ENCODE data around the gene NFYB. TPM values are rescaled to one million over a fixed set of nuclear protein-coding genes. Genes with fewer than 3 reads are reported as not detected.

NFYB gene
- total RNA-seq, 2 donors from 2014 or later = 56.2 to 73.4 TPM

- no peak overlapping the region for H3K27ac ChIP-seq
- H3K36me3 ChIP-seq = peaks cover 15% of the 10 kb centered on the region
- DNase-seq (ENCODE audit: low spot score) = no peak
- no peak for TF ChIP-seq CTCF (IDR thresholded peaks at IDR 0.05)
- no peak overlapping the region for H3K4me3 ChIP-seq
- no peak for ATAC-seq (ENCODE audit: insufficient number of reproducible peaks, low FRiP score, low read depth)
- no peaks in the 10 kb centered on the region for H3K9me3 ChIP-seq
- peaks cover 31 to 69% of the 10 kb centered on the region in 2 donors for H3K4me1 ChIP-seq (ENCODE audit: control insufficient read depth in 1 of 2, low read depth in 2 of 2)
- H3K27me3 ChIP-seq (replicated peaks; ENCODE audit: insufficient read depth) = no peaks in the 10 kb centered on the region
Measured at GRCh38 chr12:104132351-104132956, 5.6 kb downstream of the NFYB start.

DNA sequence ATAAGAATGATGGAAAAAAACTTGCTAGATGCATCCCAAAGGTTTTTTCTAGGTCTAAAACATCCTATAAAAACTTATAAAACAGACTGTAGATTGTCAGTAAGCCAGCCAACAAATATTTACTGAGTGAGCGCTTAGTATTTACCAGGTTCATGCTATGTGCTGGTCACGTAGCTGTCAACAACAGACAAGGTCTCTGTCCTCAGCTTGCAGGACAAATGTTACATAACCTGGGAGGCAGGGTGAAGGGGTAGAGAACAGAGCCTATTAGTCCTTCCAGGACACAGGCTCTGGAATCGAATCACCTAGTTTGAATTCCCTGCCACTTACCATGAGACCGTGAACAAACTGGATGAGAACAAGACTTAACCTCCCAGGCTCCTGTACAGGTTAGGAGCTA is 6.4 kb downstream of the NFYB start:
- no peaks in the 10 kb centered on the region for H3K27me3 ChIP-seq (replicated peaks; ENCODE audit: insufficient read depth)
- H3K4me3 ChIP-seq = no peak overlapping the region
- ATAC-seq (ENCODE audit: insufficient number of reproducible peaks, low FRiP score, low read depth) (no peak), DNase-seq (ENCODE audit: low spot score) (no peak)
- no peak overlapping the region for H3K27ac ChIP-seq
- H3K4me1 ChIP-seq (ENCODE audit: control insufficient read depth in 1 of 2, low read depth in 2 of 2) = peaks cover 29 to 64% of the 10 kb centered on the region in 2 donors
- TF ChIP-seq CTCF (IDR thresholded peaks at IDR 0.05) = no peak
- H3K36me3 ChIP-seq = peaks cover 21% of the 10 kb centered on the region
- no peaks in the 10 kb centered on the region for H3K9me3 ChIP-seq

DNA sequence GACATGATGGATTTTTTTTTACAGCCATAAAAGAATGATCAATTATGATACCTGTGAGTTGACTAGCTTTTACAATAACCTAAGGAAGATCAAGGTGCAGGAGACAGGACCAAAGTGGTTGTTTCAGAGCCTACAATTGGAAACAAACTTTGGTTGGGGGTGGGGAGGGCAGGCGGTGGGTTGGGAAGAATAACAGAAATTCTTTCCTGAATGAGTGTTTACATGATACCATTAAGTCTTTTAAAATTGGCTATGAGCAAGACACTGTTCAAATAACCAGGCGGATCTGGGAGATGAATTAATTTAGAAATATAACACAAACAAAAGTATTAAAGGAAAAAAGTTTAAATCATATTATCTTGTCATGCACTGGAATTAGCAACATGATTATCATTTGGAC is 7.2 kb downstream of the NFYB start:
- ATAC-seq (ENCODE audit: insufficient number of reproducible peaks, low FRiP score, low read depth) (no peak), DNase-seq (ENCODE audit: low spot score) (no peak)
- Histone ChIP-seq H3K36me3 (peaks cover 26% of the 10 kb centered on the region), H3K4me1 (ENCODE audit: control insufficient read depth in 1 of 2, low read depth in 2 of 2) (peaks cover 21 to 56% of the 10 kb centered on the region in 2 donors), H3K4me3 (no peak overlapping the region), H3K27ac (no peak overlapping the region), H3K9me3 (no peaks in the 10 kb centered on the region), H3K27me3 (replicated peaks; ENCODE audit: insufficient read depth) (no peaks in the 10 kb centered on the region)
- no peak for TF ChIP-seq CTCF (IDR thresholded peaks at IDR 0.05)

GRCh38 chr12:104126548-104126947 is 11.5 kb downstream of the NFYB start:
- DNase-seq (ENCODE audit: low spot score) = no peak
- no peaks in the 10 kb centered on the region for H3K27me3 ChIP-seq (replicated peaks; ENCODE audit: insufficient read depth)
- ATAC-seq (ENCODE audit: insufficient number of reproducible peaks, low FRiP score, low read depth) = no peak
- H3K36me3 ChIP-seq = peaks cover 42% of the 10 kb centered on the region
- H3K4me1 ChIP-seq (ENCODE audit: control insufficient read depth in 1 of 2, low read depth in 2 of 2) = peaks cover 17 to 18% of the 10 kb centered on the region in 2 donors
- H3K4me3 ChIP-seq = no peak overlapping the region
- no peak overlapping the region for H3K27ac ChIP-seq
- no peak for TF ChIP-seq CTCF (IDR thresholded peaks at IDR 0.05)
- H3K9me3 ChIP-seq = no peaks in the 10 kb centered on the region

DNA sequence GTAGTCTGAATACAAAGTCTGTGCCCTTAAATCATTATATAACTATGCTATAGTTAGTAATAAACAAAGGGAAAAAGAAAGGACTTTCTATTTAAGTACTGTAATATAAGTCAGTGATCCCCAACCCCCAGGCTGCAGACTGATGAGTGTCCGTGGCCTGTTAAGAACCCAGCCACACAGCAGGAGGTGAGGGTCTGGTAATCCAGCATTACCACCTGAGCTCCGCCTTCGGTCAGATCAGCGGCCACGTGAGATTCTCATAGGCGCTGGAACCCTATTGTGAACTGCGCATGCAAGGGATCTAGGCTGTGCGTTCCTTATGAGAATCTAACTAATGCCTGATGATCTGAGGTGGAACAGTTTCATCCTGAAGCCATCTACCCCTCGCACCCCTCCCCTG is 15.7 kb downstream of the NFYB start:
- H3K27ac ChIP-seq = no peak overlapping the region
- DNase-seq (ENCODE audit: low spot score) (no peak), ATAC-seq (ENCODE audit: insufficient number of reproducible peaks, low FRiP score, low read depth) (no peak)
- H3K4me1 ChIP-seq (ENCODE audit: control insufficient read depth in 1 of 2, low read depth in 2 of 2) = peaks cover 11 to 14% of the 10 kb centered on the region in 2 donors
- no peak overlapping the region for H3K4me3 ChIP-seq
- no peaks in the 10 kb centered on the region for H3K27me3 ChIP-seq (replicated peaks; ENCODE audit: insufficient read depth)
- no peak for TF ChIP-seq CTCF (IDR thresholded peaks at IDR 0.05)
- peaks cover 40% of the 10 kb centered on the region for H3K36me3 ChIP-seq
- H3K9me3 ChIP-seq = no peaks in the 10 kb centered on the region

Data from thoracic aorta (tissue), 2 donors.